Esophagus (tissue), 2 donors: Measurements from ENCODE around the gene POLE3. TPM values are rescaled to one million over a fixed set of nuclear protein-coding genes. Genes with fewer than 3 reads are reported as not detected.
A peak's percentile ranks its signal among the peaks of the same experiment; 100 is the strongest.
"Not testable (repeated sequence)": the region's sequence is repeated elsewhere in the genome, so short reads cannot be mapped to it uniquely, and the experiment has no call there.

Experiments used
- H3K27ac ChIP-seq, 2 donors: one replicate each; pipeline ENCODE4 v1.5.1; 2013; ENCODE audit warnings: low read depth in 2 of 2, mild to moderate bottlenecking in 2 of 2, inconsistent platforms in 1 of 2, low read length in 1 of 2, moderate library complexity in 1 of 2
- H3K27me3 ChIP-seq, 2 donors: one replicate each; pipeline ENCODE4 v1.6.1; 2013; ENCODE audit warnings: low read length in 2 of 2, control low read depth in 1 of 2, mild to moderate bottlenecking in 1 of 2; ENCODE audit not compliant: insufficient read depth in 2 of 2, control insufficient read depth in 1 of 2
- H3K36me3 ChIP-seq, 2 donors: one replicate each; pipeline ENCODE4 v1.6.1; 2013; ENCODE audit warnings: low read length in 1 of 2; ENCODE audit not compliant: control insufficient read depth in 2 of 2, insufficient read depth in 2 of 2
- H3K4me1 ChIP-seq, 2 donors: one replicate each; pipeline ENCODE4 v1.6.1; 2013; ENCODE audit warnings: low read length in 1 of 2; ENCODE audit not compliant: control insufficient read depth in 2 of 2, insufficient read depth in 2 of 2
- H3K4me3 ChIP-seq, 2 donors: one replicate each; pipeline ENCODE4 v1.5.1; 2013; ENCODE audit warnings: low read length in 2 of 2, mild to moderate bottlenecking in 2 of 2, low read depth in 1 of 2, moderate library complexity in 1 of 2
- H3K9me3 ChIP-seq, 2 donors: one replicate each; pipeline ENCODE4 v1.6.1; 2013; ENCODE audit warnings: mild to moderate bottlenecking in 2 of 2, low read depth in 1 of 2, low read length in 1 of 2, moderate library complexity in 1 of 2; ENCODE audit not compliant: control insufficient read depth in 2 of 2, insufficient read depth in 1 of 2
- WGBS, 2 donors: extraction: QIAGEN DNeasy Blood & Tissue Kit; methylation state at CpG; one replicate each; pipeline ENCODE4 v1.1.7; 2013; 5-methylcytosine and 5-hydroxymethylcytosine counted together
- polyA plus RNA-seq, 2 donors: library from polyadenylated mRNA; stranded (reverse); fragments of 200-250 nt; gene quantifications; one replicate each; pipeline ENCODE4 v1.2.3, GENCODE V29; 2013
- donor health status: healthy with polysubstance abuse.
- donor health status: Bipolar disorder and iron deficiency.

POLE3 gene
- polyA plus RNA-seq, 2 donors: 17.4 to 38.9 TPM

DNA sequence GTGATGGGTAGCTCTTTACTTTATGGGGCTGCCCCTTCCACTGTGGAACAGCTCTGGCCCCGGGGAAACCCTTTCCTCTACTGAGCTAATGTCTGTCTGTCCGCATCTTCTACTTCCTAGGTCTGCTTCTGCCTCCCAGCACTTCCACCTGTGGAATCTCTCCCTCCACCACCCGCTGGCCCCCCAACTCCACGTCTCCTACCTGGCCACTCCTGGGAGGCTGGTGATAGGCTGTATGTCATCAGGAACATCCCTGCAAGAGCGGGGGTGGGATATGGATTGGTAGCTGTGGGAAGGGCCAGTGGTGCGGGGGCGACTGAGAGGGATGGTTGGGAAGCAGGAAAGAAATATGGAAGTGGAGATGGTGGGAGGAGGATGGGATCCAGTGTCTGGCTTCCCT is 18.6 kb downstream of the POLE3 start:
- H3K27me3 ChIP-seq: no peaks in the 10 kb centered on the region
- H3K4me3 ChIP-seq: no peak overlapping the region
- H3K4me1 ChIP-seq: peaks cover 0 to 2% of the 10 kb centered on the region in 2 donors
- peaks cover 17 to 51% of the 10 kb centered on the region in 2 donors for H3K36me3 ChIP-seq
- no peaks in the 10 kb centered on the region for H3K9me3 ChIP-seq
- WGBS, 2 donors: 95 to 98% methylated on average over 7 of the region's 7 CpGs
- H3K27ac ChIP-seq: no peak overlapping the region

DNA sequence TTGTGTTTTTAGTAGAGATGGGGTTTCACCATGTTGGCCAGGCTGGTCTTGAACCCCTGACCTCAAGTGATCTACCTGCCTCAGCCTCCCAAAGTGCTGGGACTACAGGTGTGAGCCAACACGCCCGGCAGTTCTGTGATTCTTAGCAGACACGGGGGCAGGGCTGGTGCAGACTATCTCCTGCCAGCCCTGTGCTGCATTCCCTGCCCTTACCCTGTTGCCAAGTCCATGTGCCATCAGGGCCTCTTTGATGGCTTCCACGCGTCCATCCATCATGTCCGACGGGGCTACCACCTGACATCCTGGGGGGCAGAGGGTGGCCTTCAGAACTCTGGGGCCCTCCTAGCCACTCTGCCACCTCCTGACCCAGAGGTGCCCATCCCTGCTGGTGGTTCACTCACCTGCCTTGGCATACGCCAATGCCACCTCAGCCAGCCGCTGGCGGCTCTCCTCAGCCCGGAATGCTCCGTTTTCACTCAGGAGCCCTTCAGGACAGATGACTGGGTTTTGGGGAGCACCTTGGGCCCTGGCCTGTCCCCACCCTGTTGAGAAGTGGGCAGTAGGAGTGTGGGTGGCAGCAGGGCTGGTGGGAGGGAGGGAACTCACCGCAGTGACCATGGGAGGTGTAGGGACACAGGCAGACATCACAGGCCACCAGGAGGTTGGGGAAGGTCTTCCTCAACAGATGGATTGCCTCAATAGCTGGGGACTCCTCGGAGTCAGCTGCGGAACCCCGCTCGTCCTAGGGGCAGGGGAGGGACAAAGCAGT is 20.1 kb downstream of the POLE3 start:
- Histone ChIP-seq H3K4me3 (no peak overlapping the region), H3K9me3 (no peaks in the 10 kb centered on the region), H3K4me1 (no peaks in the 10 kb centered on the region), H3K27me3 (no peaks in the 10 kb centered on the region), H3K36me3 (peaks cover 17 to 52% of the 10 kb centered on the region in 2 donors), H3K27ac (no peak overlapping the region)
- 93 to 94% methylated on average over 17 of the region's 17 CpGs for WGBS, 2 donors

- 89 to 92% methylated on average over 11 of the region's 11 CpGs for WGBS, 2 donors
- Histone ChIP-seq H3K27me3 (no peaks in the 10 kb centered on the region), H3K4me3 (no peak overlapping the region), H3K9me3 (no peaks in the 10 kb centered on the region), H3K4me1 (no peaks in the 10 kb centered on the region), H3K36me3 (peaks cover 17 to 49% of the 10 kb centered on the region in 2 donors), H3K27ac (no peak overlapping the region)
Observed at GRCh38 chr9:113389451-113389850, 21.0 kb downstream of the POLE3 start.

DNA sequence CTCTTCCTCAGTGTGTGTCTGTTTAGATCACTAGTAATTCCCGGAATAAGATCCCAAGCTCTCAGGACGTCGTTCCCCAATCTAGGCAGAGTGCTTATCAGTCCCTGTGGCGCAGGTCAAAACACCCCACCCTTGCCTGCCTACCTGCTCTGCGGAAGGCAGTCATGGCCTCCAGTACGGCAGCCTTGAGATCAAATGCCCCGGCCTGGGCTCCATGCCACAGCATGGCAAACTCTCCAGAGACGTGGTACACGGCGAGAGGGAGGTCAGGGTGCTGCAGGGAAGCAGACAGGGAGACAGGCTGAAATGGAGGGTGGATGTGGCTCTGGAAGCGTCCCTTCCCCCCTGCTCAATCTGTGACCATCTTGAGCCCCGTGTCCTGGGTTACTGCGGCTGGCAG is 21.6 kb downstream of the POLE3 start:
- H3K4me1 ChIP-seq: no peaks in the 10 kb centered on the region
- H3K27me3 ChIP-seq: no peaks in the 10 kb centered on the region
- no peak overlapping the region for H3K4me3 ChIP-seq
- no peaks in the 10 kb centered on the region for H3K9me3 ChIP-seq
- no peak overlapping the region for H3K27ac ChIP-seq
- WGBS, 2 donors: 68 to 91% methylated on average over 13 of the region's 13 CpGs
- peaks cover 17 to 49% of the 10 kb centered on the region in 2 donors for H3K36me3 ChIP-seq

GRCh38 chr9:113387560-113388230 is 22.8 kb downstream of the POLE3 start:
- Histone ChIP-seq H3K36me3 (peaks cover 17 to 44% of the 10 kb centered on the region in 2 donors), H3K4me3 (no peak overlapping the region), H3K4me1 (no peaks in the 10 kb centered on the region), H3K27me3 (no peaks in the 10 kb centered on the region), H3K27ac (peak overlapping the region in 1 of 2 donors; percentile 48), H3K9me3 (no peaks in the 10 kb centered on the region)
- 67 to 85% methylated on average over 9 of the region's 9 CpGs for WGBS, 2 donors

DNA sequence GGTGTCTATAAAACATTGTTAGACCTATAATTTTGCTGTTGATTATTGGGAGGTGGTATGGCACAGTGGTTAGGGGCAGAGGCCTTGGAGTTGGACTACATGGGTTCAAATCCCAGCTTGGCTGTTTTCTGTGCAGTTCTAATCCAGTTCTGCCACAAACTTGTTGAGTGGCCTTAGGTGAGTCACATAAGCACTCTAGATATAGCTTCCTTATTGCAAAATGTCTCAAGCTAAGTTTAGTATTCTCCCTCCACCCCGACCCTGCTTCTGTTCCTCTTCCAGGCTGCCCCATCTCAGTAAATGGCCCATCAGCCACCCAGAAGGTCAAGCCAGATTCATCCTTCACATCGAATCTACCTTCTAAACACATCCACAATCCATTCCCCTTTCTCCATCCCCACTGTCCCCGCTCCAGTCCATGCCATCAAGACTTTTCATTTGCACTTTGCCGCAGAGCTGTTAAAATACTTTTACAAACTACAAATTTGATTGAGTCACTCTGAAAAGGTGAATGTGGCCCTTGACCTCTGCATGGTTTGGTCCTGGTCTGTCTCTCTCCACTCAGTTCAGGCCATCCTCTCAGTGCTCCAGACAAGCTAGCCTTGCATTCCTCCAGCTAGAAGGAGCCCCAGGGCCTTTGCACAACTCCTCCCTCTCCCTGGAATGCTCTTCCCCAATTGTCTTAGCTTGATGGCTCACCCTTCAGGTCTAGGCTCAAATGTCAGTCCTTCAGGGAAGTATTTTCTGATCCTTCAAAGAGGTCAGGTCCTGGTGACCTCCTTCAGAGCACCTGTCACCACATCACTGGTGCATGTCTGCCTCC is 23.7 kb downstream of the POLE3 start:
- Histone ChIP-seq H3K9me3 (no peaks in the 10 kb centered on the region), H3K27me3 (no peaks in the 10 kb centered on the region), H3K27ac (peak overlapping the region; percentile 48 to 85), H3K4me1 (no peaks in the 10 kb centered on the region), H3K4me3 (no peak overlapping the region), H3K36me3 (peaks cover 17 to 39% of the 10 kb centered on the region in 2 donors)
- WGBS, 2 donors: 82 to 92% methylated on average over 4 of the region's 4 CpGs

DNA sequence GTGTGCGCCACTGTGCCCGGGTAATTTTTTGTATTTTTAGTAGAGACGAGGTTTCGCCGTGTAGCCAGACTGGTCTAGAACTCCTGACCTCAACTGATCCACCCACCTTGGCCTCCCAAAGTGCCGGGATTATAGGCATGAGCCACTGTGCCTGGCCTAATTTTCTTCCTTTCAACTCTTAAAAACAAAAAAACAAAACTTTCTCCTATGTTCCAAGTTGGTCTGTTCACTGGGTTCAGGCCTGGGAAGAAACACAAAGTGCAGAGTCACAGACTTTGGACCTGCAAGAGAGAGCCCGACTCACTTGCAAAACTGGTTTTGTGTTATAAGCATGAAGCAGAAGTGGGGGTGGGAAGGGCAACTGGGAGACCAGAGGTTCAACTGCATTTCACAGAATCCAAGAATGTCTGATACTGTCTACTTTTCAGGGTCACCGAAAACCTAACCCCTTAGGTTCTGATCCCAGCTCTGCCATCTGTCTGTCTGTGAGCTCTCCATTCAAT is 28.5 kb downstream of the POLE3 start:
- Histone ChIP-seq H3K9me3 (no peaks in the 10 kb centered on the region), H3K27me3 (no peaks in the 10 kb centered on the region), H3K27ac (peak overlapping the region; percentile 89 to 93), H3K36me3 (peaks cover 0 to 2% of the 10 kb centered on the region in 2 donors), H3K4me1 (no peaks in the 10 kb centered on the region), H3K4me3 (no peak overlapping the region)
- 42 to 61% methylated on average over 8 of the region's 8 CpGs for WGBS, 2 donors

DNA sequence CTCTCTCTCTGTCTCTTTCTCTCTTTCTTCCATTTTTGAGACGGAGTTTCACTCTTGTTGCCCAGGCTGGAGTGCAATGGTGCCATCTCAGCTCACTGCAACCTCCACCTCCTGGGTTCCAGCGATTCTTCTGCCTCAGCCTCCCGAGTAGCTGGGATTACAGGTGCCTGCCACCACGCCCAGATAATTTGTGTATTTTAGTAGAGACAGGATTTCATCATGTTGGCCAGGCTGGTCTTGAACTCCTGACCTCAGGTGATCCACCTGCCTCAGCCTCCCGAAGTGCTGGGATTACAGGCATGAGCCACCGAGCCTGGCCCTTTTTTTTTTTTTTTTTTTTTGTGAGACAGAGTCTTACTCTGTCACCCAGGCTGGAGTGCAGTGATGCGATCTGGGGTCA is 29.0 kb downstream of the POLE3 start:
- WGBS, 2 donors: 55 to 65% methylated on average over 7 of the region's 7 CpGs
- peak overlapping the region; percentile 89 to 93 for H3K27ac ChIP-seq
- H3K27me3 ChIP-seq, H3K36me3 ChIP-seq, H3K4me1 ChIP-seq, H3K9me3 ChIP-seq, H3K4me3 ChIP-seq: not testable (repeated sequence)

DNA sequence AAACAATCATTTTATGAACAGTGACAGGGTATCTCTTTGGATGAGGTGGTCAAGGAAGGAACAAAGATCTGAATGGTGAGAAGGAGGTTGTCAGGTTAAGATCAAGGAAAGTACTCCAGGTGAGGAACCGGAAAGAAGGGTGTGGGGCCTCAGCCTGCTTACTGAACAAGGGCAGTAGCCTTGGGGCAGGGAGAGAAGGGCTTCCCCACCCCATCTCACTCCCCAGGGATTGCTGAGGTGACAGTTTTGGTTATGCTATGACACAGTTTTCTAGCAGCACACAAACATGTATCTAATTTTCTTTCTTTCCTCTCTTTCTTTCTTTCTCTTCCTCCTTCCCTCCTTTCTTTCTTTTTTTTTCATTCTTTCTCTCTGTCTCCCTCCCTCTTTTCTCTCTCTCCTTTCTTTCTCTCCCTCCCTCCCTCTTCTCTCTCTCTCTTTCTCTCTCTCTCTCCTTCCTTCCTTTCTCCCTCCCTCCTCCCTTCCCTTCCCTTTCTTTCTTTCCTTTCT is 29.6 kb downstream of the POLE3 start:
- H3K9me3 ChIP-seq: no peaks in the 10 kb centered on the region
- 17 to 31% methylated on average over 1 of the region's 1 CpG for WGBS, 2 donors

More for the DNA sequence above, 29.6 kb downstream of the POLE3 start:
- peak overlapping the region; percentile 78 to 85 for H3K27ac ChIP-seq
- H3K36me3 ChIP-seq: no peaks in the 10 kb centered on the region
- H3K27me3 ChIP-seq: no peaks in the 10 kb centered on the region
- no peak overlapping the region for H3K4me3 ChIP-seq
- no peaks in the 10 kb centered on the region for H3K4me1 ChIP-seq
